ENCODE data around the gene PLA2G2D. TPM values are rescaled to one million over a fixed set of nuclear protein-coding genes. Genes with fewer than 3 reads are reported as not detected.
A peak's percentile ranks its signal among the peaks of the same experiment; 100 is the strongest.

PLA2G2D gene
- total and polyA plus RNA-seq, 2 of the 8 experiments (the other 6 are each of a cell fraction or from before 2014, with no cell fraction given) = not detected

DNA sequence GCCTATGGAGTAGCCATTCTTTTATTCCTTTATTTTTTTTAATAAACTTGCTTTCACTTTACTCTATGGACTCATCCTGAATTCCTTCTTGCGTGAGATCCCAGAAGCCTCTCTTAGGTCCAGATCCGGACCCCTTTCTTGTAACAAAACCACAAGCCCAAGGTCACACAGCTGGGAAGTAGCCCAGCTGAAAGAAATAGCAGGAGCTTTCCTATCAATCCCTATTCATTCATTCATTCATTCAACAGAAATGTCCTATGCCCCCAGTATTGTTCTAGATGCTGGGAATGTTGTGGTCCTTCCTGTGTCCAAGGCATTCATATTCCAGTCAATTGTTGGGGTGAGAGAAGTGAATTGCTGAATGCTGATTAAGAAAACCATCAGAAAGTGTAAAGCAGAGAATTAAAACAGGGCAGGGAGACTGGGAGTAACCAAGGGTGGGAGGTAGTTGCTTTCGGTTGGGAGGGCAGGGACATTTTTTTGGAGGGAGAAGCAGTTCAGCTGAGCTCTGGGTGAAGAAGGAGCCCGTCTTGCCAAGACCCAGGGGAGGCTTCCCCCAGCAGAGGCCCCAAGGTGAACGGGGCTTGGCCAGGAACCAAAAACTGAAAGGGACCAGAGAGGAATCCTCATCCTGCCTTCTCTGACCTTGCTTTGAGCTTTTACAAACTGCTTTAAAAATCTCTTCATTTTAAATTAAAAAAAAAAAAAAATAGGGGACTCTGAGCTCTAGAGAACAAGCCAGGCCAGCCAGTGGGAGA is 10.8 kb downstream of the PLA2G2D start:
- H3K23ac ChIP-seq (ENCODE audit: insufficient read length) = no peak overlapping the region
- no peak overlapping the region for H3K4me3 ChIP-seq (ENCODE audit: extremely low read depth in 1 of 4, insufficient read depth in 2 of 4, low read depth in 3 of 4, low read length in 4 of 4)
- H3K18ac ChIP-seq (ENCODE audit: extremely low read depth, low read length) = no peak overlapping the region
- no peak for FAIRE-seq
- H3K27ac ChIP-seq (ENCODE audit: low read depth, low read length) = no peak overlapping the region
- no peaks in the 10 kb centered on the region for H3K79me2 ChIP-seq (ENCODE audit: control insufficient read depth in 1 of 2, insufficient read depth in 2 of 2, low read length in 2 of 2)
- ChIA-PET POLR2A (ENCODE audit: partially characterized antibody) (interaction anchor here (1.4 kb wide), 1 partner anchor 43 kb away, joined by 4 read pairs; no protein-coding TSS in a partner anchor), CTCF (ENCODE audit: partially characterized antibody) (interaction anchor here (0.6 to 3.9 kb wide), 6 partner anchors 13 to 322 kb away, joined by 3 to 14 read pairs (median 5); no protein-coding TSS in a partner anchor)
- no peaks in the 10 kb centered on the region for H3K23me2 ChIP-seq (ENCODE audit: low read depth, low read length)
- H3K9ac ChIP-seq (replicated peaks in 1 of 4; ENCODE audit: extremely low read depth in 1 of 4, low read depth in 3 of 4, low read length in 3 of 4) = no peak overlapping the region
- 83% methylated on average over 5 of the region's 5 CpGs; no CpG with 5 or more reads in 1 of the 2 experiments for WGBS, 2 experiments (ENCODE audit: extremely low coverage in 1 of 2, insufficient coverage in 1 of 2, insufficient read length in 1 of 2, insufficient replicate concordance in 2 of 2, low coverage in 1 of 2, low lambda C conversion rate in 2 of 2, missing lambda C conversion rate in 1 of 2)
- H4K91ac ChIP-seq (replicated peaks; ENCODE audit: insufficient read length, low read length) = no peak overlapping the region
- 0 out of 2 replicates have a peak overlapping the region, but pooled peaks have one; percentile 2 for H2BK12ac ChIP-seq (ENCODE audit: low read depth, low read length)
- no peak overlapping the region for H3K4ac ChIP-seq (replicated peaks; ENCODE audit: insufficient read length, low read depth, low read length)
- H3K4me1 ChIP-seq (replicated peaks in 1 of 4; ENCODE audit: control insufficient read depth in 3 of 4, insufficient read depth in 4 of 4, low read length in 3 of 4) = no peaks in the 10 kb centered on the region; a peak in 1 of 7 replicates
- no peak overlapping the region for H4K5ac ChIP-seq (ENCODE audit: insufficient read length, low read depth, low read length)
- no peak overlapping the region for H3K14ac ChIP-seq (ENCODE audit: insufficient read length)
- H3K56ac ChIP-seq (replicated peaks; ENCODE audit: insufficient read length, low read depth, low read length) = no peak overlapping the region
- no peak overlapping the region for H2AFZ ChIP-seq (ENCODE audit: low read length)
- H2BK20ac ChIP-seq (ENCODE audit: low read length) = no peak overlapping the region
- H2BK5ac ChIP-seq (ENCODE audit: low read depth, low read length) = no peak overlapping the region
- no peaks in the 10 kb centered on the region for H3K79me1 ChIP-seq (ENCODE audit: low read depth, low read length)
- H3K27me3 ChIP-seq (replicated peaks in 1 of 4; ENCODE audit: control insufficient read depth in 3 of 4, extremely low read depth in 1 of 4, insufficient read depth in 3 of 4, low read length in 3 of 4) = no peaks in the 10 kb centered on the region
- H2BK120ac ChIP-seq (replicated peaks; ENCODE audit: low read depth, low read length) = no peak overlapping the region
- H4K20me1 ChIP-seq (replicated peaks in 1 of 2; ENCODE audit: control insufficient read depth in 1 of 2, insufficient read depth in 2 of 2, low read length in 2 of 2) = no peaks in the 10 kb centered on the region
- DNase-seq (ENCODE audit: low read depth in 1 of 2, low spot score in 2 of 2) = no peak
- no peak overlapping the region for H4K8ac ChIP-seq (ENCODE audit: extremely low read depth, insufficient read depth, low read length)
- no peaks in the 10 kb centered on the region for H3K36me3 ChIP-seq (ENCODE audit: control insufficient read depth in 2 of 4, insufficient read depth in 4 of 4, low read length in 3 of 4)
- no peak overlapping the region for H3K4me2 ChIP-seq (ENCODE audit: insufficient read depth in 1 of 2, low read depth in 2 of 2, low read length in 2 of 2)
- H2AK5ac ChIP-seq (ENCODE audit: low read depth, low read length) = no peak overlapping the region
- H3K9me3 ChIP-seq (ENCODE audit: insufficient read depth in 2 of 2, low read depth in 1 of 2, low read length in 1 of 2) = peaks cover 0 to 3% of the 10 kb centered on the region in 2 experiments; a peak in 2 of 4 replicates
- no peak overlapping the region for H2BK15ac ChIP-seq (ENCODE audit: low read length)
- no peak for TF ChIP-seq SP2 (IDR thresholded peaks at IDR 0.05; ENCODE audit: low read length)
- no peak for TF ChIP-seq SP1 (IDR thresholded peaks at IDR 0.05; ENCODE audit: low read depth, low read length)
